GM12891 (cell line): ENCODE results near the gene SPATA12.

Experiments used
- PAX5 ChIP-seq: IDR thresholded peaks from 2 replicates; pipeline ENCODE4 v1.6.1; 2011; ENCODE audit warnings: low read length, moderate library complexity, mild to moderate bottlenecking; ENCODE audit not compliant: insufficient read depth, severe bottlenecking
- POLR2A ChIP-seq: IDR thresholded peaks from 2 replicates; pipeline ENCODE4 v1.6.1; 2011; ENCODE audit warnings: low read depth, low read length, control low read depth
- POLR2AphosphoS5 ChIP-seq: IDR thresholded peaks from 2 replicates; pipeline ENCODE4 v1.6.1; 2011; ENCODE audit warnings: low read depth, low read length, control low read depth
- POU2F2 ChIP-seq: IDR thresholded peaks from 2 replicates; pipeline ENCODE4 v1.6.1; 2011; ENCODE audit warnings: low read depth, mild to moderate bottlenecking, control low read depth, low read length, moderate library complexity
- SPI1 ChIP-seq: IDR thresholded peaks from 2 replicates; pipeline ENCODE4 v1.6.1; 2011; ENCODE audit warnings: low read depth, low read length, control low read depth
- TAF1 ChIP-seq: IDR thresholded peaks from 2 replicates; pipeline ENCODE4 v1.6.1; 2011; ENCODE audit warnings: low read depth, low read length, control low read depth

DNA sequence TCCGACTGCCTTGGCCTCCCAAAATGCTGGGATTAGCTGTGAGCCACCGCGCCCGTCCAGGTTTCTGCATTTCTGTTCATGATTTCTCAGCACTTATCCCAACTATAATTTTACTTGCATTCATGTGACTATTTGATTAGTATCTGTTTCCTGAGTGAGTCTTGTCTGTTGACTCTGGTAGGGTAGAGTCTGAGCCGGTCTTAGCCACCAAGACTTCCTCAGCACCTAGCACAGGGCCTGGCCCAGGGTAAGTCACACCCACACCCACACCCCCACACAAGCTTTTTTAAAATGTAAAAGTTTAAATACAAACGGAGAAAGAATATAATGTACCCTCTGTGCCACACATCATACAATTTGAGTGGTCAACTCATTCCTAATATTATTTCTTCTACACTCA is 3.1 kb upstream of the SPATA12 start:
- TF ChIP-seq POLR2A = no peak
- no peak for TF ChIP-seq POLR2AphosphoS5
- TF ChIP-seq PAX5 = no peak
- no peak for TF ChIP-seq TAF1
- TF ChIP-seq POU2F2 = no peak
- no peak for TF ChIP-seq SPI1
